HUES6 (cell line): ENCODE data around the gene GRM3.

Experiments used
- H3K27ac ChIP-seq: 2 replicates; pipeline ENCODE4 v1.7.0; 2013; ENCODE audit warnings: low read depth, mild to moderate bottlenecking, low read length, inconsistent platforms
- H3K27me3 ChIP-seq: 2 replicates; pipeline ENCODE4 v1.6.1; 2013; ENCODE audit warnings: low read length; ENCODE audit not compliant: control insufficient read depth, insufficient read depth
- H3K36me3 ChIP-seq: 2 replicates; pipeline ENCODE4 v1.6.1; 2013; ENCODE audit warnings: low read length; ENCODE audit not compliant: control insufficient read depth, insufficient read depth
- H3K4me1 ChIP-seq: 2 replicates; pipeline ENCODE4 v1.6.1; 2013; ENCODE audit warnings: low read length; ENCODE audit not compliant: control insufficient read depth, insufficient read depth
- H3K4me3 ChIP-seq: 2 replicates; pipeline ENCODE4 v1.5.1; 2013; ENCODE audit warnings: low read depth, low read length
- H3K9ac ChIP-seq: one replicate; pipeline ENCODE4 v1.6.1; 2013; ENCODE audit warnings: mild to moderate bottlenecking, low read length
- H3K9me3 ChIP-seq: 2 replicates; pipeline ENCODE4 v1.6.1; 2013; ENCODE audit warnings: low read depth, low read length; ENCODE audit not compliant: control insufficient read depth, insufficient read depth

The GRM3 gene

GRCh38 chr7:86837235-86837634, 193.5 kb downstream of the GRM3 start:
- Histone ChIP-seq H3K4me1 (peaks cover 3% of the 10 kb centered on the region; the same call in 1 of the 2 replicates), H3K4me3 (no peak overlapping the region)

GRCh38 chr7:86844608-86845007, 200.9 kb downstream of the GRM3 start:
- H3K9me3 ChIP-seq: no peaks in the 10 kb centered on the region
- no peak overlapping the region for H3K4me3 ChIP-seq
- no peaks in the 10 kb centered on the region for H3K27me3 ChIP-seq

More at GRCh38 chr7:86837235-86837634, 193.5 kb downstream of the GRM3 start:
- H3K36me3 ChIP-seq: no peaks in the 10 kb centered on the region
- no peak overlapping the region for H3K9ac ChIP-seq
- H3K27me3 ChIP-seq: no peaks in the 10 kb centered on the region
- no peak overlapping the region for H3K27ac ChIP-seq
- no peaks in the 10 kb centered on the region for H3K9me3 ChIP-seq

GRCh38 chr7:86846494-86847190, 202.9 kb downstream of the GRM3 start:
- H3K27ac ChIP-seq: no peak overlapping the region

More at GRCh38 chr7:86844608-86845007, 200.9 kb downstream of the GRM3 start:
- Histone ChIP-seq H3K9ac (no peak overlapping the region), H3K36me3 (no peaks in the 10 kb centered on the region), H3K27ac (no peak overlapping the region), H3K4me1 (peaks cover 3% of the 10 kb centered on the region; the same call in 1 of the 2 replicates)

GRCh38 chr7:86848226-86848625, 204.5 kb downstream of the GRM3 start:
- no peak overlapping the region for H3K9ac ChIP-seq
- no peak overlapping the region for H3K27ac ChIP-seq
- H3K4me3 ChIP-seq: no peak overlapping the region
- no peaks in the 10 kb centered on the region for H3K36me3 ChIP-seq
- H3K9me3 ChIP-seq: no peaks in the 10 kb centered on the region
- H3K27me3 ChIP-seq: no peaks in the 10 kb centered on the region
- H3K4me1 ChIP-seq: no peaks in the 10 kb centered on the region; the same call in 1 of the 2 replicates

More at GRCh38 chr7:86846494-86847190, 202.9 kb downstream of the GRM3 start:
- Histone ChIP-seq H3K9ac (no peak overlapping the region), H3K27me3 (no peaks in the 10 kb centered on the region), H3K4me3 (no peak overlapping the region), H3K4me1 (no peaks in the 10 kb centered on the region), H3K9me3 (no peaks in the 10 kb centered on the region), H3K36me3 (no peaks in the 10 kb centered on the region)

- Histone ChIP-seq H3K27ac (no peak overlapping the region), H3K36me3 (no peaks in the 10 kb centered on the region), H3K9ac (no peak overlapping the region), H3K4me1 (no peaks in the 10 kb centered on the region; the same call in 1 of the 2 replicates), H3K27me3 (no peaks in the 10 kb centered on the region), H3K4me3 (no peak overlapping the region), H3K9me3 (no peaks in the 10 kb centered on the region)
Measured at GRCh38 chr7:86851566-86851965, 207.9 kb downstream of the GRM3 start.

GRCh38 chr7:86863452-86863851, 219.7 kb downstream of the GRM3 start:
- no peaks in the 10 kb centered on the region for H3K36me3 ChIP-seq
- 0 out of 2 replicates have a peak, but pooled peaks cover 3% of the 10 kb centered on the region for H3K4me1 ChIP-seq
- H3K9ac ChIP-seq: no peak overlapping the region
- no peaks in the 10 kb centered on the region for H3K27me3 ChIP-seq
- no peaks in the 10 kb centered on the region for H3K9me3 ChIP-seq
- no peak overlapping the region for H3K4me3 ChIP-seq
- no peak overlapping the region for H3K27ac ChIP-seq

- no peak overlapping the region for H3K27ac ChIP-seq
Measured at GRCh38 chr7:86867163-86867762, 223.6 kb downstream of the GRM3 start.

GRCh38 chr7:86876146-86876545, 232.4 kb downstream of the GRM3 start:
- H3K9ac ChIP-seq: no peak overlapping the region
- H3K4me1 ChIP-seq: no peaks in the 10 kb centered on the region
- no peak overlapping the region for H3K4me3 ChIP-seq
- peaks cover 5% of the 10 kb centered on the region for H3K36me3 ChIP-seq
- H3K27me3 ChIP-seq: no peaks in the 10 kb centered on the region
- H3K27ac ChIP-seq: no peak overlapping the region
- H3K9me3 ChIP-seq: no peaks in the 10 kb centered on the region

More at GRCh38 chr7:86867163-86867762, 223.6 kb downstream of the GRM3 start:
- no peaks in the 10 kb centered on the region for H3K27me3 ChIP-seq
- no peak overlapping the region for H3K9ac ChIP-seq
- H3K36me3 ChIP-seq: no peaks in the 10 kb centered on the region
- H3K4me1 ChIP-seq: 0 out of 2 replicates have a peak, but pooled peaks cover 3% of the 10 kb centered on the region
- no peaks in the 10 kb centered on the region for H3K9me3 ChIP-seq
- H3K4me3 ChIP-seq: no peak overlapping the region

- Histone ChIP-seq H3K9ac (no peak overlapping the region), H3K9me3 (no peaks in the 10 kb centered on the region), H3K4me1 (no peaks in the 10 kb centered on the region), H3K4me3 (no peak overlapping the region), H3K27ac (no peak overlapping the region), H3K36me3 (peaks cover 13% of the 10 kb centered on the region), H3K27me3 (no peaks in the 10 kb centered on the region)
Measured at GRCh38 chr7:86884152-86884551, 240.4 kb downstream of the GRM3 start.

GRCh38 chr7:86889501-86889900, 245.8 kb downstream of the GRM3 start:
- no peak overlapping the region for H3K27ac ChIP-seq
- H3K4me3 ChIP-seq: no peak overlapping the region
- no peaks in the 10 kb centered on the region for H3K27me3 ChIP-seq
- H3K9ac ChIP-seq: no peak overlapping the region
- no peaks in the 10 kb centered on the region for H3K9me3 ChIP-seq
- peaks cover 44% of the 10 kb centered on the region for H3K36me3 ChIP-seq
- H3K4me1 ChIP-seq: no peaks in the 10 kb centered on the region

- Histone ChIP-seq H3K27ac (no peak overlapping the region), H3K9me3 (no peaks in the 10 kb centered on the region), H3K4me3 (no peak overlapping the region), H3K27me3 (no peaks in the 10 kb centered on the region), H3K36me3 (peaks cover 38% of the 10 kb centered on the region), H3K9ac (no peak overlapping the region), H3K4me1 (no peaks in the 10 kb centered on the region)
Measured at GRCh38 chr7:86898171-86898570, 254.5 kb downstream of the GRM3 start.
